GM23338 (cell line): ENCODE data around the gene IFI16. TPM values are rescaled to one million over a fixed set of nuclear protein-coding genes. Genes with fewer than 3 reads are reported as not detected.

Experiments used
- ATAC-seq: fragments of 200-7000 bp; cut with Tn5 transposase; 3 replicates; pipeline ENCODE4 v1.9.1; 2020
- DNase-seq: peaks from one replicate; pipeline ENCODE4 v3.0.0-alpha.2; 2015; ENCODE audit warnings: low spot score
- H2AFZ ChIP-seq: fragments of 200-600 bp; sonication (generic); 2 replicates; pipeline ENCODE4 v1.8.0; 2016; ENCODE audit warnings: antibody characterized with exemption, mild to moderate bottlenecking, moderate library complexity
- H3F3A ChIP-seq: fragments of 200-600 bp; sonication (generic); replicated peaks from 2 replicates; pipeline ENCODE4 v1.8.0; 2017; ENCODE audit warnings: antibody characterized with exemption, mixed run types, low read depth
- H3K27ac ChIP-seq: fragments of 200-600 bp; sonication (generic); 2 replicates; pipeline ENCODE4 v1.6.1; 2016; ENCODE audit warnings: low read depth
- H3K27me3 ChIP-seq: fragments of 200-600 bp; sonication (generic); 2 replicates; pipeline ENCODE4 v1.8.0; 2016; ENCODE audit warnings: mild to moderate bottlenecking, mixed run types, moderate library complexity; ENCODE audit not compliant: insufficient read depth
- H3K36me3 ChIP-seq: fragments of 200-600 bp; sonication (generic); 2 replicates; pipeline ENCODE4 v1.8.0; 2016; ENCODE audit warnings: mild to moderate bottlenecking; ENCODE audit not compliant: insufficient read depth
- H3K4me1 ChIP-seq: fragments of 200-600 bp; sonication (generic); 2 replicates; pipeline ENCODE4 v1.8.0; 2016; ENCODE audit warnings: mild to moderate bottlenecking, moderate library complexity; ENCODE audit not compliant: insufficient read depth
- H3K4me2 ChIP-seq: fragments of 200-600 bp; sonication (generic); 2 replicates; pipeline ENCODE4 v1.7.1; 2017; ENCODE audit warnings: mixed run types
- H3K4me3 ChIP-seq: fragments of 200-600 bp; sonication (generic); 2 replicates; pipeline ENCODE4 v1.6.1; 2016; ENCODE audit warnings: mixed run types
- H3K79me2 ChIP-seq: fragments of 200-600 bp; sonication (generic); replicated peaks from 2 replicates; pipeline ENCODE4 v1.8.0; 2017; ENCODE audit warnings: mild to moderate bottlenecking; ENCODE audit not compliant: insufficient read depth
- H3K9me2 ChIP-seq: fragments of 200-600 bp; sonication (generic); 2 replicates; pipeline ENCODE4 v1.8.0; 2017; ENCODE audit not compliant: insufficient read depth
- H4K20me1 ChIP-seq: fragments of 200-600 bp; sonication (generic); replicated peaks from 2 replicates; pipeline ENCODE4 v1.8.0; 2017; ENCODE audit warnings: mild to moderate bottlenecking; ENCODE audit not compliant: insufficient read depth
- H3K27ac Mint-ChIP-seq: 2 replicates; pipeline ENCODE4 v1.8.0; 2020; ENCODE audit warnings: inconsistent platforms, mild to moderate bottlenecking, moderate library complexity, mixed read lengths
- H3K27me3 Mint-ChIP-seq: 3 replicates; pipeline ENCODE4 v1.8.0; 2022; ENCODE audit warnings: low read depth, mild to moderate bottlenecking, moderate library complexity, mixed read lengths, inconsistent platforms; ENCODE audit not compliant: insufficient read depth, poor library complexity
- H3K36me3 Mint-ChIP-seq: 3 replicates; pipeline ENCODE4 v1.8.0; 2021; ENCODE audit warnings: low read depth, mild to moderate bottlenecking, inconsistent platforms, moderate library complexity, mixed read lengths
- H3K4me1 Mint-ChIP-seq: 3 replicates; pipeline ENCODE4 v1.8.0; 2020; ENCODE audit warnings: mild to moderate bottlenecking, inconsistent platforms, mixed read lengths
- H3K4me3 Mint-ChIP-seq: 3 replicates; pipeline ENCODE4 v1.8.0; 2021; ENCODE audit warnings: moderate library complexity, mild to moderate bottlenecking, inconsistent platforms, mixed read lengths
- H3K9me3 Mint-ChIP-seq: 3 replicates; pipeline ENCODE4 v1.8.0; 2020; ENCODE audit warnings: moderate library complexity, mild to moderate bottlenecking, inconsistent platforms, mixed read lengths
- CREB1 ChIP-seq: fragments of 250-450 bp; sonication (Bioruptor Pico); IDR thresholded peaks from 2 replicates; pipeline ENCODE4 v1.5.0; 2020; ENCODE audit warnings: low read depth, mild to moderate bottlenecking, moderate library complexity
- CTCF ChIP-seq, 2 experiments: fragments of 200-600 bp in 1 of 2; sonication (generic) in 1 of 2; conservative IDR thresholded peaks; 2 replicates each; pipeline versions ENCODE4 v1.5.1 to v1.6.1; 2016 to 2017; ENCODE audit warnings: antibody characterized with exemption in 2 of 2, low read depth in 2 of 2, mild to moderate bottlenecking in 2 of 2, moderate library complexity in 1 of 2
- EZH2phosphoT487 ChIP-seq: fragments of 200-600 bp; sonication (generic); IDR thresholded peaks from one replicate; pipeline ENCODE4 v1.8.1; 2018; ENCODE audit warnings: antibody characterized with exemption; ENCODE audit not compliant: unreplicated experiment
- POLR2AphosphoS5 ChIP-seq: IDR thresholded peaks from 2 replicates; pipeline ENCODE4 v1.6.1; 2016; ENCODE audit warnings: antibody characterized with exemption, low read depth
- ZNF114 ChIP-seq: fragments of 250-450 bp; sonication (Bioruptor Pico); IDR thresholded peaks from 2 replicates; pipeline ENCODE4 v1.5.0; 2020; ENCODE audit warnings: mild to moderate bottlenecking, moderate library complexity
- ZNF462 ChIP-seq: fragments of 250-450 bp; sonication (Bioruptor Pico); IDR thresholded peaks from 2 replicates; pipeline ENCODE4 v1.5.0; 2020; ENCODE audit warnings: mild to moderate bottlenecking, moderate library complexity
- polyA plus RNA-seq: library from polyadenylated mRNA; unstranded; fragments of >200 nt; fragmentation: Nextera tagmentation; extraction: Ambion mirVana; gene quantifications from 2 replicates; pipeline ENCODE4 v1.2.1, GENCODE V29; 2016
- total RNA-seq: library from RNA; depleted of rRNA; stranded (reverse); fragments of >200 nt; shearing (Covaris generic); gene quantifications from 2 replicates; pipeline ENCODE4 v1.2.3, GENCODE V29; 2014

IFI16 gene
- total and polyA plus RNA-seq, 2 experiments from 2014 or later: 0.31 to 2.1 TPM

- TF ChIP-seq EZH2phosphoT487: no peak
- TF ChIP-seq ZNF462: no peak
- peak in 1 of 2 experiments; percentile 29; a peak in 2 of 4 replicates for TF ChIP-seq CTCF (conservative IDR thresholded peaks at IDR 0.05; ENCODE audit: low read depth in 2 of 2)
- Mint-ChIP-seq H3K9me3 (no peaks in the 10 kb centered on the region), H3K36me3 (no peaks in the 10 kb centered on the region), H3K4me1 (no peaks in the 10 kb centered on the region), H3K4me3 (no peak overlapping the region), H3K27ac (no peak overlapping the region), H3K27me3 (peaks cover 4% of the 10 kb centered on the region)
- Histone ChIP-seq H2AFZ (no peak overlapping the region), H3F3A (no peaks in the 10 kb centered on the region), H3K27ac (no peak overlapping the region), H3K79me2 (no peaks in the 10 kb centered on the region), H4K20me1 (no peaks in the 10 kb centered on the region), H3K36me3 (no peaks in the 10 kb centered on the region), H3K4me3 (no peak overlapping the region), H3K4me1 (no peaks in the 10 kb centered on the region), H3K9me2 (no peaks in the 10 kb centered on the region), H3K27me3 (no peaks in the 10 kb centered on the region), H3K4me2 (no peak overlapping the region)
- peak; percentile 43; the same call in 2 of the 3 replicates for ATAC-seq
- no peak for DNase-seq
Observed at GRCh38 chr1:158962983-158963382, 46.7 kb upstream of the IFI16 start.

GRCh38 chr1:158969166-158969565 is 40.5 kb upstream of the IFI16 start:
- no peaks in the 10 kb centered on the region for H3K4me1 ChIP-seq
- no peaks in the 10 kb centered on the region for H3K27me3 ChIP-seq
- H3K4me3 Mint-ChIP-seq: no peak overlapping the region
- DNase-seq (no peak), ATAC-seq (no peak)
- H2AFZ ChIP-seq: no peak overlapping the region
- H3K4me2 ChIP-seq: no peak overlapping the region
- H3K27me3 Mint-ChIP-seq: peaks cover 3% of the 10 kb centered on the region
- H3K4me3 ChIP-seq: no peak overlapping the region
- peaks cover 6% of the 10 kb centered on the region; the same call in 1 of the 2 replicates for H3K9me2 ChIP-seq
- no peaks in the 10 kb centered on the region for H4K20me1 ChIP-seq
- H3K79me2 ChIP-seq: no peaks in the 10 kb centered on the region
- H3F3A ChIP-seq: no peaks in the 10 kb centered on the region
- H3K36me3 Mint-ChIP-seq: no peaks in the 10 kb centered on the region
- H3K4me1 Mint-ChIP-seq: no peaks in the 10 kb centered on the region
- H3K9me3 Mint-ChIP-seq: no peaks in the 10 kb centered on the region
- no peak overlapping the region for H3K27ac ChIP-seq
- no peaks in the 10 kb centered on the region for H3K36me3 ChIP-seq
- no peak overlapping the region for H3K27ac Mint-ChIP-seq
- no peak for TF ChIP-seq ZNF114 (CRISPR knock-in tag)
- TF ChIP-seq EZH2phosphoT487: no peak
- no peak for TF ChIP-seq POLR2AphosphoS5
- TF ChIP-seq CREB1 (CRISPR knock-in tag): no peak
